ENCODE results near the gene DGKQ. TPM values are rescaled to one million over a fixed set of nuclear protein-coding genes. Genes with fewer than 3 reads are reported as not detected.

Gene DGKQ, protein sequence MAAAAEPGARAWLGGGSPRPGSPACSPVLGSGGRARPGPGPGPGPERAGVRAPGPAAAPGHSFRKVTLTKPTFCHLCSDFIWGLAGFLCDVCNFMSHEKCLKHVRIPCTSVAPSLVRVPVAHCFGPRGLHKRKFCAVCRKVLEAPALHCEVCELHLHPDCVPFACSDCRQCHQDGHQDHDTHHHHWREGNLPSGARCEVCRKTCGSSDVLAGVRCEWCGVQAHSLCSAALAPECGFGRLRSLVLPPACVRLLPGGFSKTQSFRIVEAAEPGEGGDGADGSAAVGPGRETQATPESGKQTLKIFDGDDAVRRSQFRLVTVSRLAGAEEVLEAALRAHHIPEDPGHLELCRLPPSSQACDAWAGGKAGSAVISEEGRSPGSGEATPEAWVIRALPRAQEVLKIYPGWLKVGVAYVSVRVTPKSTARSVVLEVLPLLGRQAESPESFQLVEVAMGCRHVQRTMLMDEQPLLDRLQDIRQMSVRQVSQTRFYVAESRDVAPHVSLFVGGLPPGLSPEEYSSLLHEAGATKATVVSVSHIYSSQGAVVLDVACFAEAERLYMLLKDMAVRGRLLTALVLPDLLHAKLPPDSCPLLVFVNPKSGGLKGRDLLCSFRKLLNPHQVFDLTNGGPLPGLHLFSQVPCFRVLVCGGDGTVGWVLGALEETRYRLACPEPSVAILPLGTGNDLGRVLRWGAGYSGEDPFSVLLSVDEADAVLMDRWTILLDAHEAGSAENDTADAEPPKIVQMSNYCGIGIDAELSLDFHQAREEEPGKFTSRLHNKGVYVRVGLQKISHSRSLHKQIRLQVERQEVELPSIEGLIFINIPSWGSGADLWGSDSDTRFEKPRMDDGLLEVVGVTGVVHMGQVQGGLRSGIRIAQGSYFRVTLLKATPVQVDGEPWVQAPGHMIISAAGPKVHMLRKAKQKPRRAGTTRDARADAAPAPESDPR
- total RNA-seq (2021): 11.4 and 12.4 TPM in 2 replicates
- long read RNA-seq, partial matches to known transcripts: 4 of 9 reads
- long read RNA-seq, other reads (novel, unspliced or antisense): 5 of 9 reads

DNA sequence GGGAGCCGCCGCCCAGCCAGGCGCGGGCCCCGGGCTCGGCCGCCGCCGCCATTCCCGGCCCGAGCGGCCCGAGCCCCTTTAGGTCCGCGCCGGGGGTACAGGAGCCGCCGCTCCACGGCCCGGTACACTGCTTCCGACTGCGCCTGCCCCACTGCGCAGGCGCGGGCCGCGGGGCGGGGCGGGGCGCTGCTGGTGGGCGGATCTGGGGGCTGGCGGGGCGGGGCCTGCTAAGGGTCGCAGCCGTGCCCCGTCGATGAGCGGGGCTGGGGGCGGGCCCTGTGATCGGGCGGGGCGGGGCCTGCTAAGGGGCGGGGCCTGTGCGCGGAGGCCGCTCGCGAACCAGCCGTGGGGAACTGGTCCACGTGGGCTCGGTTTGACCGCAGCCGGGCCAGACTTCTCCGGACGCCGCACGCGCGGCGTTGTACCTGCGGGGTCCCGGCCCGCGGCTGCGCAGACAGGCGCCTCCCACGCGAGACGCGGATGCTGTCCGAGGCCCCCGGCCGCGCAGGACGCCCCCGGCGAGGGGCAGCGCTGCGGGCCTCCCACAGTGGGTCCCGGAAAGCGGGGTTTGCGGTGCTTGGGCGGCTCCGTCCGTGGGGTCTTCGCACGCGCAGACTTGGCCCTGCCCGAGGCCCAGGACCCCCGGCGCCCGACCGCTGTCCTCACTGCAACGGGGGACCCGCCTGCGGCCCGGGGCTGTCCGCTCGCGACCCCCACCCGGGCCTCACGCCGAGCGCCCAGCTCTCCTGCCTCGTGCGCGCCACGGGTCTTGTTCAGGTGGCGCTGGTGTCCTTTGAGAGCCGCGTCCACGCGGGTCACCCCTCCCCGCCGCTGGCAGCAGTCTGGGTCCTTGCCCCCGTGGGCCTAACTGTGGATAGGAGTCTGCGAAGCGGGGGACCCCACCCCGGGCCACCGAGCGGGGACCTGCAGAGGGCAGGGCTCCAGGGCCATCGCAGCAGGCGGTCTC lies at the start of gene DGKQ:
Gene DGKQ (minus strand): TSS at position 139 of the 967 bp plus-strand sequence. CDS start 87 bp downstream, at position 52.
- H4K5ac ChIP-seq (ENCODE audit: insufficient read length, low read depth, low read length): no peak within 1 kb of the TSS
- H2BK15ac ChIP-seq (ENCODE audit: low read depth, low read length): no peak within 1 kb of the TSS
- Mint-ChIP-seq H3K36me3 (ENCODE audit: insufficient read depth in 1 of 3, low read depth in 3 of 3) (no peaks in the 10 kb centered on the region), H3K4me1 (peaks cover 0 to 2% of the 10 kb centered on the region in 2 experiments; a peak in 1 of 4 replicates), H3K27ac (no peak within 1 kb of the TSS), H3K9me3 (peaks cover 5 to 8% of the 10 kb centered on the region in 2 experiments; a peak in 3 of 5 replicates), H3K4me3 (peak within 1 kb of the TSS; percentile 48 to 63), H3K27me3 (ENCODE audit: low read depth) (peaks cover 29% of the 10 kb centered on the region)
- no peak within 1 kb of the TSS; the same call in 1 of the 2 replicates for H3K14ac ChIP-seq (ENCODE audit: insufficient read depth, low read length)
- TF ChIP-seq, protein P1, sequence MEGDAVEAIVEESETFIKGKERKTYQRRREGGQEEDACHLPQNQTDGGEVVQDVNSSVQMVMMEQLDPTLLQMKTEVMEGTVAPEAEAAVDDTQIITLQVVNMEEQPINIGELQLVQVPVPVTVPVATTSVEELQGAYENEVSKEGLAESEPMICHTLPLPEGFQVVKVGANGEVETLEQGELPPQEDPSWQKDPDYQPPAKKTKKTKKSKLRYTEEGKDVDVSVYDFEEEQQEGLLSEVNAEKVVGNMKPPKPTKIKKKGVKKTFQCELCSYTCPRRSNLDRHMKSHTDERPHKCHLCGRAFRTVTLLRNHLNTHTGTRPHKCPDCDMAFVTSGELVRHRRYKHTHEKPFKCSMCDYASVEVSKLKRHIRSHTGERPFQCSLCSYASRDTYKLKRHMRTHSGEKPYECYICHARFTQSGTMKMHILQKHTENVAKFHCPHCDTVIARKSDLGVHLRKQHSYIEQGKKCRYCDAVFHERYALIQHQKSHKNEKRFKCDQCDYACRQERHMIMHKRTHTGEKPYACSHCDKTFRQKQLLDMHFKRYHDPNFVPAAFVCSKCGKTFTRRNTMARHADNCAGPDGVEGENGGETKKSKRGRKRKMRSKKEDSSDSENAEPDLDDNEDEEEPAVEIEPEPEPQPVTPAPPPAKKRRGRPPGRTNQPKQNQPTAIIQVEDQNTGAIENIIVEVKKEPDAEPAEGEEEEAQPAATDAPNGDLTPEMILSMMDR (conservative IDR thresholded peaks at IDR 0.05): no peak
- H4K20me1 ChIP-seq (ENCODE audit: control insufficient read depth, insufficient read depth, insufficient read length): no peaks in the 10 kb centered on the region
- no peak within 1 kb of the TSS for H3K27ac ChIP-seq (ENCODE audit: insufficient read length, low read depth, low read length)
- no peak within 1 kb of the TSS for H3K56ac ChIP-seq (ENCODE audit: insufficient read length, low read depth, low read length)
- no peak within 1 kb of the TSS for H4K91ac ChIP-seq (ENCODE audit: insufficient read length, low read depth, low read length)
- no peak within 1 kb of the TSS for H2BK120ac ChIP-seq (ENCODE audit: low read depth, low read length, poor library complexity, severe bottlenecking)
- H2BK20ac ChIP-seq (ENCODE audit: low read depth, low read length, poor library complexity, severe bottlenecking): no peak within 1 kb of the TSS
- H4K8ac ChIP-seq (replicated peaks; ENCODE audit: insufficient read length, low read depth, low read length): no peak within 1 kb of the TSS
- no peak within 1 kb of the TSS for H2BK5ac ChIP-seq (ENCODE audit: insufficient read length, low read length)
- no peak within 1 kb of the TSS for H3K9ac ChIP-seq (ENCODE audit: extremely low read depth, insufficient read length, low read length)
- peak within 1 kb of the TSS; percentile 56 for H3K4me2 ChIP-seq (ENCODE audit: insufficient read depth, insufficient read length, low read length)
- DNase-seq: peak; percentile 79
- H3K27me3 ChIP-seq (ENCODE audit: insufficient read depth, low read length): peaks cover 3% of the 10 kb centered on the region; the same call in 1 of the 2 replicates
- no peak within 1 kb of the TSS for H3K23ac ChIP-seq (ENCODE audit: insufficient read length, low read depth, low read length)
- H2BK12ac ChIP-seq (ENCODE audit: insufficient read length, low read depth, low read length): no peak within 1 kb of the TSS
- H3K18ac ChIP-seq (ENCODE audit: insufficient read length, low read depth, low read length): no peak within 1 kb of the TSS
- H3T11ph ChIP-seq (ENCODE audit: low read length): no peak within 1 kb of the TSS
- H2AFZ ChIP-seq (ENCODE audit: low read length): no peak within 1 kb of the TSS
- H3K4ac ChIP-seq (ENCODE audit: low read depth, low read length): no peak within 1 kb of the TSS
- no peaks in the 10 kb centered on the region for H3K9me3 ChIP-seq (ENCODE audit: control insufficient read depth, low read depth, low read length)
- WGBS (ENCODE audit: extremely low coverage, insufficient read length, low lambda C conversion rate): no CpG with 5 or more reads among the region's 123 CpGs
- H3K79me1 ChIP-seq (ENCODE audit: insufficient read depth, low read depth, low read length, poor library complexity, severe bottlenecking): no peaks in the 10 kb centered on the region
- peaks cover 5% of the 10 kb centered on the region for H3K23me2 ChIP-seq (ENCODE audit: insufficient read length, low read depth, low read length, poor library complexity, severe bottlenecking)
- H3K79me2 ChIP-seq (ENCODE audit: insufficient read depth, low read length): no peaks in the 10 kb centered on the region
- H3K4me1 ChIP-seq (ENCODE audit: insufficient read depth, low read length): no peaks in the 10 kb centered on the region
- no peak within 1 kb of the TSS for H2AK5ac ChIP-seq (ENCODE audit: insufficient read length, low read length)

All from H9 (cell line).